ENCODE data around the gene VAV2. TPM values are rescaled to one million over a fixed set of nuclear protein-coding genes. Genes with fewer than 3 reads are reported as not detected.
A peak's percentile ranks its signal among the peaks of the same experiment; 100 is the strongest.

VAV2 gene
- total RNA-seq, 2 experiments from 2014 or later = 11.0 to 27.8 TPM

GRCh38 chr9:133785753-133786370 is 206.3 kb downstream of the VAV2 start:
- no peak for TF ChIP-seq EZH2phosphoT487 (IDR thresholded peaks at IDR 0.05; ENCODE audit: borderline replicate concordance, low read depth, low read length)
- no peak for TF ChIP-seq CTCF (conservative IDR thresholded peaks at IDR 0.05; ENCODE audit: low read length)
- H3K79me2 ChIP-seq (ENCODE audit: insufficient read depth, low read depth, low read length) = no peaks in the 10 kb centered on the region
- peak overlapping the region; percentile 48 for H3K4me3 ChIP-seq (ENCODE audit: low read depth, low read length, poor library complexity, severe bottlenecking)
- ChIA-PET CTCF (ENCODE audit: unreplicated experiment) (no interaction called here), POLR2A (interaction anchor here (0.6 to 0.7 kb wide), 2 partner anchors 52 to 326 kb away, joined by 3 read pairs; partner anchors contain the start of gene CACFD1)
- peaks cover 40% of the 10 kb centered on the region for H3K4me1 ChIP-seq (ENCODE audit: insufficient read depth, low read length, poor library complexity, severe bottlenecking)
- no peak overlapping the region for H2AFZ ChIP-seq (ENCODE audit: low read length)
- no TSS peak for BruUV-seq (replicated peaks)
- H3K36me3 ChIP-seq (ENCODE audit: insufficient read depth, low read length) = peaks cover 5% of the 10 kb centered on the region; the same call in 1 of the 2 replicates
- DNase-seq (ENCODE audit: low spot score) = no peak
- no peaks in the 10 kb centered on the region for H3K9me2 ChIP-seq (ENCODE audit: insufficient read depth, low read length)
- H3K9me3 ChIP-seq (ENCODE audit: low read length) = no peaks in the 10 kb centered on the region
- H3K27ac ChIP-seq (ENCODE audit: low read depth, low read length, poor library complexity, severe bottlenecking) = peak overlapping the region; percentile 16
- H4K20me1 ChIP-seq (ENCODE audit: insufficient read depth, low read length) = no peaks in the 10 kb centered on the region
- H3K4me2 ChIP-seq (ENCODE audit: low read length) = peak overlapping the region; percentile 79
- intact Hi-C loops (cut with micrococcal nuclease; ENCODE audit: unreplicated experiment) = no loop called here

GRCh38 chr9:133784731-133785561 is 207.2 kb downstream of the VAV2 start:
- POLR2A ChIA-PET = no interaction called here
- no peaks in the 10 kb centered on the region for H3K9me3 ChIP-seq (ENCODE audit: low read length)
- peaks cover 40% of the 10 kb centered on the region for H3K4me1 ChIP-seq (ENCODE audit: insufficient read depth, low read length, poor library complexity, severe bottlenecking)
- intact Hi-C loops (cut with micrococcal nuclease; ENCODE audit: unreplicated experiment) = no loop called here
- H2AFZ ChIP-seq (ENCODE audit: low read length) = no peak overlapping the region
- H3K4me3 ChIP-seq (ENCODE audit: low read depth, low read length, poor library complexity, severe bottlenecking) = no peak overlapping the region
- no peaks in the 10 kb centered on the region for H3K79me2 ChIP-seq (ENCODE audit: insufficient read depth, low read depth, low read length)
- DNase-seq (ENCODE audit: low spot score) = no peak
- H3K27ac ChIP-seq (ENCODE audit: low read depth, low read length, poor library complexity, severe bottlenecking) = peak overlapping the region; percentile 16
- BruUV-seq (replicated peaks) = no TSS peak
- CTCF ChIA-PET (ENCODE audit: unreplicated experiment) = interaction anchor here (0.6 to 1.0 kb wide), 3 partner anchors 170 to 725 kb away, joined by 3 read pairs; no protein-coding TSS in a partner anchor
- no peaks in the 10 kb centered on the region for H4K20me1 ChIP-seq (ENCODE audit: insufficient read depth, low read length)
- no peak overlapping the region for H3K4me2 ChIP-seq (ENCODE audit: low read length)
- H3K36me3 ChIP-seq (ENCODE audit: insufficient read depth, low read length) = peaks cover 5% of the 10 kb centered on the region; the same call in 1 of the 2 replicates
- no peaks in the 10 kb centered on the region for H3K9me2 ChIP-seq (ENCODE audit: insufficient read depth, low read length)
- TF ChIP-seq CTCF (conservative IDR thresholded peaks at IDR 0.05; ENCODE audit: low read length) = no peak
- no peak for TF ChIP-seq EZH2phosphoT487 (IDR thresholded peaks at IDR 0.05; ENCODE audit: borderline replicate concordance, low read depth, low read length)
